GM18508 (cell line): ENCODE data around the gene ZNF430.

Experiments
- ATAC-seq: cut with Tn5 transposase; IDR thresholded peaks from one replicate; pipeline ENCODE4 v1.9.1; 2021; ENCODE audit warnings: moderate number of reproducible peaks; ENCODE audit not compliant: insufficient read depth, unreplicated experiment

The ZNF430 gene

GRCh38 chr19:21109116-21109515, 88.7 kb downstream of the ZNF430 start:
- ATAC-seq, result no peak
